ENCODE measurements around the gene NOX5. TPM values are rescaled to one million over a fixed set of nuclear protein-coding genes. Genes with fewer than 3 reads are reported as not detected.

Gene NOX5
- total RNA-seq, 3 donors from 2014 or later (not counting 1 experiment from before 2014, with no cell fraction given): 0.20 TPM; not detected in 2

DNA sequence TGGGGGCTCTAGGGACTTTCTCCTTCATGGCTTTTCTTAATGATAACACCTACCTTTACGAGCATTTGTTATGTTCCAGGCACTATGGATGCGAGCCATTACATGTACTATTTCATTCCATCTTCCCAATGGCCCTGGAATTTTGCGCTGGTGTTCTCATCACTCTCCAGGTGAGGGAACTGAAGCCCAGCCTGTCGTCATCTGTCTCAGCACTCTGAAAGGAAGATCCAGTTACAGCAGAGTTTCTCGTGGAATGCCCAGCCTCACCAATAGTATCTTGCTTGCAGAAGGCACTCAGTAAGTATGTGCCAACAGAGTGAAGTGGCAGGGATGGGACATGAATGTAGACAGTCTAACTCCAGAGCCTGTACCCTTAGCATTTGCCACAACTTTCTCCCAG lies 56.8 kb downstream of the NOX5 start:
- DNase-seq: no peak
- peaks cover 22 to 47% of the 10 kb centered on the region in 2 donors for H3K27me3 Mint-ChIP-seq (ENCODE audit: low read depth in 2 of 2)

DNA sequence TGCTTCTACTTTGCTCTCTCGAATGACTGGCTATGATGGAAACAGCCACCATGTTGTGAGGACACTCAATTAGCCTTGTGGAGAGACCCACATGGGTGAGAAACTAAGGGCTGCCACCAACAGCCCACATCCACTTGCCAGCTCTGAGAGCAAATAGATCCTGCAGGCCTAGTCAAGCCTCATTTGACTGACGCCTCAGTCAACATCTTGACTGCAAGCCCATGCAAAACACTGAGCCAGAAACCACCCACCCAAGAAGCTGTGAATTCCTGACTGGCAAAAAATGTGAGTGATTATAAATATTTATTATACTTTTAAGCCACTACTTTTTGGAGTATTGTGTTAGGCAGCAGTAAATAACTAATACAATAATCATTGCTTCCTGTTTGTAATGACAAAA lies 58.4 kb downstream of the NOX5 start:
- no peak overlapping the region for H3K27ac ChIP-seq (ENCODE audit: low read length)
- no peak for ATAC-seq
- Mint-ChIP-seq H3K27me3 (ENCODE audit: low read depth in 2 of 2) (peaks cover 20 to 53% of the 10 kb centered on the region in 2 donors), H3K27ac (no peak overlapping the region), H3K4me3 (no peak overlapping the region), H3K4me1 (no peaks in the 10 kb centered on the region), H3K9me3 (no peaks in the 10 kb centered on the region), H3K36me3 (no peaks in the 10 kb centered on the region)
- peaks cover 8% of the 10 kb centered on the region for H3K4me1 ChIP-seq (ENCODE audit: control insufficient read depth, insufficient read depth, low read length)
- no peaks in the 10 kb centered on the region for H3K9me3 ChIP-seq (ENCODE audit: control insufficient read depth, insufficient read depth, low read length)
- intact Hi-C loops (cut with micrococcal nuclease): no loop called here
- no peaks in the 10 kb centered on the region for H3K27me3 ChIP-seq (ENCODE audit: control insufficient read depth, insufficient read depth, low read length)
- no peak for DNase-seq
- H3K36me3 ChIP-seq (ENCODE audit: control insufficient read depth, insufficient read depth, low read length): no peaks in the 10 kb centered on the region
- WGBS (ENCODE audit: insufficient coverage): 92% methylated on average over 1 of the region's 2 CpGs
- TF ChIP-seq, protein P1, sequence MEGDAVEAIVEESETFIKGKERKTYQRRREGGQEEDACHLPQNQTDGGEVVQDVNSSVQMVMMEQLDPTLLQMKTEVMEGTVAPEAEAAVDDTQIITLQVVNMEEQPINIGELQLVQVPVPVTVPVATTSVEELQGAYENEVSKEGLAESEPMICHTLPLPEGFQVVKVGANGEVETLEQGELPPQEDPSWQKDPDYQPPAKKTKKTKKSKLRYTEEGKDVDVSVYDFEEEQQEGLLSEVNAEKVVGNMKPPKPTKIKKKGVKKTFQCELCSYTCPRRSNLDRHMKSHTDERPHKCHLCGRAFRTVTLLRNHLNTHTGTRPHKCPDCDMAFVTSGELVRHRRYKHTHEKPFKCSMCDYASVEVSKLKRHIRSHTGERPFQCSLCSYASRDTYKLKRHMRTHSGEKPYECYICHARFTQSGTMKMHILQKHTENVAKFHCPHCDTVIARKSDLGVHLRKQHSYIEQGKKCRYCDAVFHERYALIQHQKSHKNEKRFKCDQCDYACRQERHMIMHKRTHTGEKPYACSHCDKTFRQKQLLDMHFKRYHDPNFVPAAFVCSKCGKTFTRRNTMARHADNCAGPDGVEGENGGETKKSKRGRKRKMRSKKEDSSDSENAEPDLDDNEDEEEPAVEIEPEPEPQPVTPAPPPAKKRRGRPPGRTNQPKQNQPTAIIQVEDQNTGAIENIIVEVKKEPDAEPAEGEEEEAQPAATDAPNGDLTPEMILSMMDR (IDR thresholded peaks at IDR 0.05): no peak
- H3K4me3 ChIP-seq (ENCODE audit: low read length): no peak overlapping the region

More for the DNA sequence above, 56.8 kb downstream of the NOX5 start:
- Mint-ChIP-seq H3K27ac (no peak overlapping the region), H3K4me1 (no peaks in the 10 kb centered on the region), H3K36me3 (no peaks in the 10 kb centered on the region), H3K9me3 (no peaks in the 10 kb centered on the region), H3K4me3 (no peak overlapping the region)
- no peak for ATAC-seq
- intact Hi-C loops (cut with micrococcal nuclease): no loop called here
- peaks cover 8% of the 10 kb centered on the region for H3K4me1 ChIP-seq (ENCODE audit: control insufficient read depth, insufficient read depth, low read length)
- TF ChIP-seq, protein P1 (IDR thresholded peaks at IDR 0.05): no peak
- no peak overlapping the region for H3K27ac ChIP-seq (ENCODE audit: low read length)
- H3K4me3 ChIP-seq (ENCODE audit: low read length): no peak overlapping the region
- no peaks in the 10 kb centered on the region for H3K27me3 ChIP-seq (ENCODE audit: control insufficient read depth, insufficient read depth, low read length)
- no peaks in the 10 kb centered on the region for H3K36me3 ChIP-seq (ENCODE audit: control insufficient read depth, insufficient read depth, low read length)
- H3K9me3 ChIP-seq (ENCODE audit: control insufficient read depth, insufficient read depth, low read length): no peaks in the 10 kb centered on the region
- WGBS (ENCODE audit: insufficient coverage): 91% methylated on average over 5 of the region's 5 CpGs

DNA sequence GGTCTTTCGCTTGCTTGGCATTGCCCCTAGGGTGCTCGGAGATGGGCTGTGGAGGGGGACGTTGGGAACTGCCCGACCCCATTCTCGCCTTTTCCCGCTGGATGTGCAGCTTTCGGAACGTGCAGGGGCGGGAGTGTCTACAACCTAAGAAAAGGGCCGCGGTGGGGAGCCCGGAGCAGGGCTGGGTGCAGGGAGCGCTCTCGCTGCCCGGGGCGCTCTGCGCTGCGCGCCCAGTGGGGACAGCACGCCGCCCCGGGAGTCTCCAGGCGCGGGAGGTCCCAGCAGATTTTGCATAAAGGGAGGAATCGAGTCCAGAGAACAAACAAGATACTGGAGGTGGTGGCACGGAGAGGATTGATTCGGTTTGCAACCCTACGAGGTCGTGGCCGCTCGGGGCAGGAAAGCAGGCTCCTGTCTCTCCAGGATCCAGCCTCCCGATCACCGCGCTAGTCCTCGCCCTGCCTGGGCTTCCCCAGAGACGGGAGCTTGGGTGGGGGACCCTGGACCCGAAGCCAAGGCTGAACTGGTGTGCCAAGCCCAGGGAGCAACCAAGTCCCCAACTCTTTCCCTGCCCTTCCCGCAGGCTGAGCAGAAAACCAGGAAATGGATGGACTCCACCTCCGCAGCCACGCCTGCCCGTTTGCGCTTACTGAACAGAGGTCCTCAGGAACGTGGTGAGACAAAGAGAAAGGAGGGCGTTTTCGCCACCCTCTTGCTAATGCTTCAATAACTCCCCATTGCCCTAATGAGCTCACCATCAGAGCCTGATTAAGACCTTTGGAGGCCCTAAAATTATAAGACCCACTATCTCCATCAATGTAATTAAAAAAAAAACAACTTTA lies 59.7 kb downstream of the NOX5 start:
- WGBS (ENCODE audit: insufficient coverage): 4% methylated on average over 44 of the region's 45 CpGs
- ATAC-seq (no peak), DNase-seq (no peak)
- peaks cover 8% of the 10 kb centered on the region for H3K4me1 ChIP-seq (ENCODE audit: control insufficient read depth, insufficient read depth, low read length)
- H3K27ac Mint-ChIP-seq: no peak overlapping the region
- H3K36me3 ChIP-seq (ENCODE audit: control insufficient read depth, insufficient read depth, low read length): no peaks in the 10 kb centered on the region
- intact Hi-C loops (cut with micrococcal nuclease): no loop called here
- H3K4me3 ChIP-seq (ENCODE audit: low read length): no peak overlapping the region
- TF ChIP-seq, protein P1 (IDR thresholded peaks at IDR 0.05): no peak
- H3K9me3 ChIP-seq (ENCODE audit: control insufficient read depth, insufficient read depth, low read length): no peaks in the 10 kb centered on the region
- no peaks in the 10 kb centered on the region for H3K9me3 Mint-ChIP-seq
- no peak overlapping the region for H3K4me3 Mint-ChIP-seq
- no peaks in the 10 kb centered on the region for H3K36me3 Mint-ChIP-seq
- H3K4me1 Mint-ChIP-seq: no peaks in the 10 kb centered on the region
- no peaks in the 10 kb centered on the region for H3K27me3 ChIP-seq (ENCODE audit: control insufficient read depth, insufficient read depth, low read length)
- H3K27ac ChIP-seq (ENCODE audit: low read length): no peak overlapping the region
- H3K27me3 Mint-ChIP-seq (ENCODE audit: low read depth in 2 of 2): peaks cover 20 to 53% of the 10 kb centered on the region in 2 donors
